ENCODE measurements around the gene SNAP47.

- TF ChIP-seq TCF12 (IDR thresholded peaks at IDR 0.05; ENCODE audit: low read depth) (no peak), CEBPB (IDR thresholded peaks at IDR 0.05) (no peak), TAF1 (IDR thresholded peaks at IDR 0.05; ENCODE audit: low read depth) (no peak), EP300 (IDR thresholded peaks at IDR 0.05; ENCODE audit: borderline replicate concordance) (no peak), MAX (IDR thresholded peaks at IDR 0.05) (no peak), TEAD4 (IDR thresholded peaks at IDR 0.05) (no peak)
Measured at GRCh38 chr1:227739636-227740035, 4.4 kb downstream of the SNAP47 start.
